ENCODE results near the gene GJA1.

Gene GJA1

GRCh38 chr6:121480099-121480713 lies 44.8 kb downstream of the GJA1 start:
- TF ChIP-seq CTCF (IDR thresholded peaks at IDR 0.05; ENCODE audit: low read depth, low read length) = no peak
- H3K9me3 ChIP-seq = no peaks in the 10 kb centered on the region
- no peak for DNase-seq

GRCh38 chr6:121482004-121482693 lies 46.7 kb downstream of the GJA1 start:
- DNase-seq = no peak
- no peaks in the 10 kb centered on the region for H3K27me3 ChIP-seq
- no peaks in the 10 kb centered on the region for H3K4me1 ChIP-seq
- no peaks in the 10 kb centered on the region for H3K9me3 ChIP-seq
- no peak overlapping the region for H3K4me3 ChIP-seq (ENCODE audit: low read depth, low read length)
- no peak for TF ChIP-seq CTCF (IDR thresholded peaks at IDR 0.05; ENCODE audit: low read depth, low read length)
- H3K36me3 ChIP-seq = no peaks in the 10 kb centered on the region

More at GRCh38 chr6:121480099-121480713, 44.8 kb downstream of the GJA1 start:
- H3K4me3 ChIP-seq (ENCODE audit: low read depth, low read length) = no peak overlapping the region
- no peaks in the 10 kb centered on the region for H3K36me3 ChIP-seq
- no peaks in the 10 kb centered on the region for H3K4me1 ChIP-seq
- H3K27me3 ChIP-seq = no peaks in the 10 kb centered on the region

- Histone ChIP-seq H3K9me3 (no peaks in the 10 kb centered on the region), H3K4me3 (ENCODE audit: low read depth, low read length) (no peak overlapping the region), H3K27me3 (no peaks in the 10 kb centered on the region), H3K4me1 (no peaks in the 10 kb centered on the region), H3K36me3 (no peaks in the 10 kb centered on the region)
- TF ChIP-seq CTCF (IDR thresholded peaks at IDR 0.05; ENCODE audit: low read depth, low read length) = no peak
- DNase-seq = no peak
Measured at GRCh38 chr6:121482751-121483150, 47.3 kb downstream of the GJA1 start.

DNA sequence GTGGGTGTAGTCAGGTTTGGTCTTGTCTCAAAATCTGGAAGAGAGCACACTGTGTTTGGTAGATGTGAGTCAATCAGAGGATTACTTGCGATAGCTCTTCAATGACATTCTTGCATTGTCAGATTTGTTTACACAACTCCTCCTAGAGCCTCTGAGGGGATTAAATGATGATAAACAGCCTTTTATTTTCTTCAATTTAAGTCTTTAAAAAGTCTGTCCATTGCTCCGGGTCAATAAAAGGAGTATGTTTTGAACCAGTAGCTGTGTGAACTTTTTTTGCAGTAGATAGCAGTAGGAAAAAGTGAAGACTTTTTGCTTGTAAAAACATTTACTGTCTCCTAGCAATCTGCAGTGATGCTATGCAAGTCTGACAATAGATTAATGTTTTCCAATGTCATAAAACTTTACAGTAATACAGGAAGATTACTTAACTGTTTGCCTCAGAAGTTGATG lies 49.9 kb downstream of the GJA1 start:
- DNase-seq = no peak
- no peaks in the 10 kb centered on the region for H3K9me3 ChIP-seq
- H3K27me3 ChIP-seq = no peaks in the 10 kb centered on the region
- no peak for TF ChIP-seq CTCF (IDR thresholded peaks at IDR 0.05; ENCODE audit: low read depth, low read length)
- H3K4me1 ChIP-seq = no peaks in the 10 kb centered on the region
- no peaks in the 10 kb centered on the region for H3K36me3 ChIP-seq
- H3K4me3 ChIP-seq (ENCODE audit: low read depth, low read length) = no peak overlapping the region

DNA sequence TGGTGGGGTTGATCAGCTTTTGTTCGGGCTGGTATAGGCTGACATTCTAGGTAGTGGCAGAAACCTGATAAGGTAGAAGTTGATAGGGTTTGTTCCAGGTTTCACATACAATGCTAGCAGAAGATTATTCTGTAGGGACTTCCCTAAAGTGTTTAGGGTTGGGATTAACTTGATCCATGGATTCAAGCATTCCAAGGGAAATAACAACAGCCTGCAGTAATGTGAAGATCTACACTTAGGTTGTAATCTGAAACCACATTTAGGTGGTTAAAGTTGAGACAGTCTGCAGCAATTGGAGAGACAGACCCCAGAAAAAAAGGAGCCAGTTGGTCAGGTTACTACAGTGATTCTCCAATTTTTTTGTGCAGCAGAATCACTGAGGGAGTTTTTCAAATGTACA lies 56.1 kb downstream of the GJA1 start:
- no peak for TF ChIP-seq CTCF (IDR thresholded peaks at IDR 0.05; ENCODE audit: low read depth, low read length)
- no peak for DNase-seq
- H3K4me3 ChIP-seq (ENCODE audit: low read depth, low read length) = no peak overlapping the region
- no peaks in the 10 kb centered on the region for H3K9me3 ChIP-seq
- no peaks in the 10 kb centered on the region for H3K36me3 ChIP-seq
- no peaks in the 10 kb centered on the region for H3K4me1 ChIP-seq
- H3K27me3 ChIP-seq = no peaks in the 10 kb centered on the region

DNA sequence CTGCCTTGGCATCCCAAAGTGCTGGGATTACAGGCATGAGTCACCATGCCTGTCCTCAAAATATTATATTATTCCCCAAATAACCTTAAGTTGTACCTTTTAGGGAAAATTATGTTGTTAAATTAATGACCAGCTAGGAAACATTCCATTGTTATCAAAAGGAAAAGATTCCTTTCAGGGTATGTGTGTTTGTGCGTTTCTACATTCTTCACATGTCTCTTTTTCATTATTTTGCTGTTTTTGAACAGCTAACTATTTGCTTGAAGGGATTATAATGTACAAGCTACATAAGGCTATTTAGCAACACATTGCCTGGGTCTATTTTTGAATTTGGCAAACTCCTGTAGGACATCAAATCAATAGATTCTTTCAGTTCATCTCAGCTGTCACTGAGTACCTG lies 57.1 kb downstream of the GJA1 start:
- Histone ChIP-seq H3K36me3 (no peaks in the 10 kb centered on the region), H3K4me1 (no peaks in the 10 kb centered on the region), H3K27me3 (no peaks in the 10 kb centered on the region), H3K9me3 (no peaks in the 10 kb centered on the region), H3K4me3 (ENCODE audit: low read depth, low read length) (no peak overlapping the region)
- TF ChIP-seq CTCF (IDR thresholded peaks at IDR 0.05; ENCODE audit: low read depth, low read length) = no peak
- no peak for DNase-seq

Data from BE2C (cell line).